HG03354 (cell line): ENCODE data around the gene C4orf50.

Experiments
- ATAC-seq: cut with Tn5 transposase; IDR thresholded peaks from one replicate; pipeline ENCODE4 v1.9.1; 2021; ENCODE audit warnings: mild to moderate bottlenecking; ENCODE audit not compliant: unreplicated experiment, poor library complexity, severe bottlenecking

The C4orf50 gene

GRCh38 chr4:6044805-6045204 lies 26.6 kb upstream of the C4orf50 start:
- no peak for ATAC-seq

GRCh38 chr4:6044276-6044675 lies 26.0 kb upstream of the C4orf50 start:
- no peak for ATAC-seq

- ATAC-seq = no peak
Measured at GRCh38 chr4:6043843-6044242, 25.6 kb upstream of the C4orf50 start.

GRCh38 chr4:6043188-6043587 lies 25.0 kb upstream of the C4orf50 start:
- ATAC-seq = no peak

- no peak for ATAC-seq
Measured at GRCh38 chr4:6042293-6043063, 24.2 kb upstream of the C4orf50 start.

- ATAC-seq = no peak
Measured at GRCh38 chr4:6041800-6042199, 23.6 kb upstream of the C4orf50 start.

GRCh38 chr4:6038711-6039110 lies 20.5 kb upstream of the C4orf50 start:
- ATAC-seq = no peak

- ATAC-seq = no peak
Measured at GRCh38 chr4:6035786-6036185, 17.6 kb upstream of the C4orf50 start.

- no peak for ATAC-seq
Measured at GRCh38 chr4:6033381-6033780, 15.2 kb upstream of the C4orf50 start.

- ATAC-seq = no peak
Measured at GRCh38 chr4:6032249-6033244, 14.3 kb upstream of the C4orf50 start.

- ATAC-seq = no peak
Measured at GRCh38 chr4:6031846-6032245, 13.6 kb upstream of the C4orf50 start.

GRCh38 chr4:6030679-6031078 lies 12.4 kb upstream of the C4orf50 start:
- no peak for ATAC-seq

GRCh38 chr4:6029254-6029653 lies 11.0 kb upstream of the C4orf50 start:
- no peak for ATAC-seq

GRCh38 chr4:6028168-6028567 lies 9.9 kb upstream of the C4orf50 start:
- no peak for ATAC-seq

GRCh38 chr4:6027392-6027791 lies 9.2 kb upstream of the C4orf50 start:
- no peak for ATAC-seq

- ATAC-seq = no peak
Measured at GRCh38 chr4:6024313-6024960, 6.2 kb upstream of the C4orf50 start.

GRCh38 chr4:6023731-6024130 lies 5.5 kb upstream of the C4orf50 start:
- ATAC-seq = no peak

GRCh38 chr4:6022607-6023288 lies 4.5 kb upstream of the C4orf50 start:
- no peak for ATAC-seq

GRCh38 chr4:6021831-6022606 lies 3.8 kb upstream of the C4orf50 start:
- no peak for ATAC-seq
